OCI-LY1 (cell line): ENCODE measurements around the gene KIF2B.

Experiments
- H2AFZ ChIP-seq: fragments of 200-600 bp; sonication (generic), shearing (Covaris generic); 2 replicates; pipeline ENCODE4 v1.6.0; 2014; ENCODE audit warnings: antibody characterized with exemption, mild to moderate bottlenecking, low read length
- H3F3A ChIP-seq: fragments of 200-600 bp; sonication (generic), shearing (Covaris generic); 2 replicates; pipeline ENCODE4 v1.6.0; 2014; ENCODE audit warnings: mild to moderate bottlenecking, antibody characterized with exemption, low read length, moderate library complexity; ENCODE audit not compliant: insufficient read depth
- H3K27ac ChIP-seq: fragments of 200-600 bp; sonication (generic); 2 replicates; pipeline ENCODE4 v1.5.1; 2014; ENCODE audit warnings: low read length, mixed run types, mild to moderate bottlenecking, low read depth; ENCODE audit not compliant: poor library complexity, severe bottlenecking
- H3K27me3 ChIP-seq: fragments of 200-600 bp; sonication (generic); 2 replicates; pipeline ENCODE4 v1.6.0; 2014; ENCODE audit warnings: antibody characterized with exemption, mild to moderate bottlenecking, low read length, moderate library complexity; ENCODE audit not compliant: insufficient read depth
- H3K36me3 ChIP-seq: fragments of 200-600 bp; sonication (generic); 2 replicates; pipeline ENCODE4 v1.6.1; 2014; ENCODE audit warnings: mild to moderate bottlenecking, antibody characterized with exemption, low read length, moderate library complexity, mixed read lengths; ENCODE audit not compliant: insufficient read depth
- H3K4me1 ChIP-seq: fragments of 200-600 bp; sonication (generic); 2 replicates; pipeline ENCODE4 v1.5.1; 2014; ENCODE audit warnings: mild to moderate bottlenecking, low read length, moderate library complexity; ENCODE audit not compliant: insufficient read depth, severe bottlenecking
- H3K4me2 ChIP-seq: fragments of 200-600 bp; sonication (generic), shearing (Covaris generic); 2 replicates; pipeline ENCODE4 v1.6.1; 2014; ENCODE audit warnings: low read length
- H3K4me3 ChIP-seq: fragments of 200-600 bp; sonication (generic); 2 replicates; pipeline ENCODE4 v1.5.1; 2014; ENCODE audit warnings: low read length, low read depth, mild to moderate bottlenecking, mixed read lengths; ENCODE audit not compliant: poor library complexity, severe bottlenecking
- H3K79me2 ChIP-seq: fragments of 200-600 bp; shearing (Covaris generic); 2 replicates; pipeline ENCODE4 v1.6.1; 2016; ENCODE audit warnings: mixed run types, low read length, mixed read lengths; ENCODE audit not compliant: insufficient read depth
- H3K9ac ChIP-seq: fragments of 200-600 bp; sonication (generic), shearing (Covaris generic); 2 replicates; pipeline ENCODE4 v1.6.1; 2014; ENCODE audit warnings: mild to moderate bottlenecking, low read length, mixed read lengths
- H3K9me2 ChIP-seq: fragments of 200-600 bp; sonication (generic), shearing (Covaris generic); 2 replicates; pipeline ENCODE4 v1.6.1; 2014; ENCODE audit warnings: low read depth, mild to moderate bottlenecking, low read length, mixed read lengths
- H3K9me3 ChIP-seq: fragments of 200-600 bp; shearing (Covaris generic); 2 replicates; pipeline ENCODE4 v1.6.1; 2014; ENCODE audit warnings: low read length, mixed read lengths
- H4K20me1 ChIP-seq: fragments of 200-600 bp; sonication (generic), shearing (Covaris generic); 2 replicates; pipeline ENCODE4 v1.6.0; 2016; ENCODE audit warnings: mild to moderate bottlenecking, low read length; ENCODE audit not compliant: insufficient read depth
- CTCF ChIP-seq: fragments of 200-600 bp; sonication (generic), shearing (Covaris generic); IDR thresholded peaks from 2 replicates; pipeline ENCODE4 v1.5.1; 2017; ENCODE audit warnings: mild to moderate bottlenecking, antibody characterized with exemption, low read length, moderate library complexity, mixed read lengths
- EZH2 ChIP-seq: fragments of 200-600 bp; sonication (generic), shearing (Covaris generic); IDR thresholded peaks from 2 replicates; pipeline ENCODE4 v1.8.0; 2017; ENCODE audit warnings: borderline replicate concordance, mixed run types, mild to moderate bottlenecking, antibody characterized with exemption, low read length, moderate library complexity, mixed read lengths

KIF2B gene

GRCh38 chr17:53792451-53792850, 30.3 kb upstream of the KIF2B start:
- H3K79me2 ChIP-seq: no peaks in the 10 kb centered on the region
- no peak overlapping the region for H3K4me2 ChIP-seq
- TF ChIP-seq CTCF (no peak), EZH2 (no peak)
- no peaks in the 10 kb centered on the region for H4K20me1 ChIP-seq
- H3K4me1 ChIP-seq: no peaks in the 10 kb centered on the region
- H3K27ac ChIP-seq: no peak overlapping the region
- H2AFZ ChIP-seq: no peak overlapping the region
- H3F3A ChIP-seq: no peaks in the 10 kb centered on the region
- H3K27me3 ChIP-seq: no peaks in the 10 kb centered on the region
- no peaks in the 10 kb centered on the region for H3K9me2 ChIP-seq
- H3K9me3 ChIP-seq: no peaks in the 10 kb centered on the region
- H3K9ac ChIP-seq: no peak overlapping the region
- no peaks in the 10 kb centered on the region for H3K36me3 ChIP-seq
- H3K4me3 ChIP-seq: no peak overlapping the region

GRCh38 chr17:53792997-53793396, 29.7 kb upstream of the KIF2B start:
- Histone ChIP-seq H3K36me3 (no peaks in the 10 kb centered on the region), H3K27ac (no peak overlapping the region), H3K79me2 (no peaks in the 10 kb centered on the region), H3K9ac (no peak overlapping the region), H3K27me3 (no peaks in the 10 kb centered on the region), H3K9me3 (no peaks in the 10 kb centered on the region), H3K9me2 (no peaks in the 10 kb centered on the region), H4K20me1 (no peaks in the 10 kb centered on the region), H3K4me2 (no peak overlapping the region), H2AFZ (no peak overlapping the region), H3F3A (no peaks in the 10 kb centered on the region), H3K4me3 (no peak overlapping the region), H3K4me1 (no peaks in the 10 kb centered on the region)
- no peak for TF ChIP-seq EZH2

DNA sequence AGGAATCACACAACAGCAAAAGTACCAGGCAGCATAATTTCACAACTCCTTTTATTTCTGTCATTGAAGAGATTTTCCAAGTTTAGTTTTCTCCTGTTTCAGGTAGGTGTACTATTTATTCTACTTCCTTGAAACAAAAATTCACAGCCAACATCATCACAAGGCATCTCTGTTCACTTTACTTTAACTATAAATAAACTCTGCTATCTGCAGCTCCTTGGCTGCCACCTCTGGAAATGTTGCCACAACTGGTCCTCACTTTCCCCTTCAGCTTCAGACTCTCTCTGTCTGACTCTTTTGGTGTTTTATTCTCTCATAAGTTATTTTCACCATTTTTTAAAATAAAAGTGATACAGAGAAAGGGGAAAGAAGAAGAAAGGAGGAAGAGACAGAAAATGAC, 27.9 kb upstream of the KIF2B start:
- Histone ChIP-seq H3F3A (no peaks in the 10 kb centered on the region), H3K36me3 (no peaks in the 10 kb centered on the region), H3K4me3 (no peak overlapping the region), H3K9me3 (no peaks in the 10 kb centered on the region), H3K27me3 (no peaks in the 10 kb centered on the region), H2AFZ (no peak overlapping the region), H3K9ac (no peak overlapping the region), H3K9me2 (no peaks in the 10 kb centered on the region), H4K20me1 (no peaks in the 10 kb centered on the region), H3K4me1 (no peaks in the 10 kb centered on the region), H3K79me2 (no peaks in the 10 kb centered on the region), H3K27ac (no peak overlapping the region), H3K4me2 (no peak overlapping the region)
- no peak for TF ChIP-seq CTCF
- no peak for TF ChIP-seq EZH2

- TF ChIP-seq EZH2: no peak
- TF ChIP-seq CTCF: no peak
- H3K9me3 ChIP-seq: no peaks in the 10 kb centered on the region
Measured at GRCh38 chr17:53796642-53797041, 26.1 kb upstream of the KIF2B start.

More at GRCh38 chr17:53796642-53797041, 26.1 kb upstream of the KIF2B start:
- H3K4me3 ChIP-seq: no peak overlapping the region
- no peaks in the 10 kb centered on the region for H3K36me3 ChIP-seq
- no peaks in the 10 kb centered on the region for H3K9me2 ChIP-seq
- no peaks in the 10 kb centered on the region for H4K20me1 ChIP-seq
- H3K79me2 ChIP-seq: no peaks in the 10 kb centered on the region
- no peak overlapping the region for H3K4me2 ChIP-seq
- no peaks in the 10 kb centered on the region for H3K27me3 ChIP-seq
- no peaks in the 10 kb centered on the region for H3K4me1 ChIP-seq
- no peak overlapping the region for H3K27ac ChIP-seq
- H3K9ac ChIP-seq: no peak overlapping the region
- H2AFZ ChIP-seq: no peak overlapping the region
- H3F3A ChIP-seq: no peaks in the 10 kb centered on the region
